GM18505 (cell line): ENCODE data around the gene PARD3B.

Source experiments
- ATAC-seq: cut with Tn5 transposase; IDR thresholded peaks from one replicate; pipeline ENCODE4 v1.9.1; 2021; ENCODE audit not compliant: unreplicated experiment
- POLR2A ChIP-seq: IDR thresholded peaks from 4 replicates; pipeline ENCODE4 v1.6.1; 2011; ENCODE audit warnings: borderline replicate concordance; ENCODE audit not compliant: insufficient read depth, insufficient read length; ENCODE audit errors: extremely low read depth

The PARD3B gene

DNA sequence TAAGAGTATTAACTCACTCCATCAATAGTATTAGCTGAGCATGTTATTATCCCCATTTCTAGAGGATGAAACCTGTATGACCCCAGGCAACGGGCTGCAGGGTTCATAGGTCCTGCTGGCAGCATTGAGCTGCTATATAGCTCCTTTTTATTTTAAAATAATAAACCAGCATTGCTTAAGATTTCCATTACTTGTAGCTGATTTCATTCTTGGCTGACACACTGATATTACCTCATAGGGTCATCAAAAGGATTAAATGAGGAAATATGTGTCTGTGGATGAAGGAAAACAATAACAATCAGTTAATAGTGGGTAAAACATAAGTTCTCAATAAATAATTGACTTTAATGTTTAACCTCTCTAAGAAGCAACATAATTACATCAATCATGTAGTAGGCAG lies 1088.7 kb downstream of the PARD3B start:
- no peak for ATAC-seq
- no peak for TF ChIP-seq POLR2A

DNA sequence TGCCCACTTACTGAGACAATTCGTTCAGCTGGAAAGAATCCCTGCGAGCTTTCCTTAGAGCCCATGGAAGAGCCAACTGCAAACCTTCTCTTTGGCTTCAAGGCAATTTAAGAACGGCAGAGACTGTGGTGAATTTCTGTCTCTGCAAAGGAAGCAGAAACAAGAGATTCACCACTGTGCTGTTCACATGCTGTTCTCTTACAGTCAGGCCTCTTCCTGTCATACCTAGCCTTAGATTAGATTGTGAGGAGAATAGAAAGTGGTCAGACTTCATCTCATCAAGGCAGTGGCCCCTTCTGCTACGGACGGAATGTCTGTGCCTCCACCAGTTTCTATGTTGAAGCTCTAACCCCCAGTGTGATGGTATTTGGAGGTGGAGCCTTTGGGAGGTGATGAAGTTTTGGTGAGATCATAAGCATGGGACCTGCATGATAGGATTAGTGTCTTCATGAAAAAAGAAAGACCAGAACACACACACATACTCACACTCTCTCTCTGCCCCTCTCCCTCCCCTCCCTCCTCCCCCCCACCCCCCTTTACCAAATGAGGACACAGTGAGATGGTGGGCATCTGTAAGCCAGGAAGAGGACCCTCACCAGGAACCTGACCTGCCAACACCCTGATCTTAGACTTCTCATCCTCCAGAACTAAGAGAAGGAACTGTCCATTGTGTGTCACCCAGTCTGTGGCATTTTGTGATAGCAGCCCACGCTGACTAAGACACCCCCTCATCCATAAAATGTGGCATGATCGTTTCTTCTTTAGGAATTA lies 1091.5 kb downstream of the PARD3B start:
- TF ChIP-seq POLR2A: no peak

DNA sequence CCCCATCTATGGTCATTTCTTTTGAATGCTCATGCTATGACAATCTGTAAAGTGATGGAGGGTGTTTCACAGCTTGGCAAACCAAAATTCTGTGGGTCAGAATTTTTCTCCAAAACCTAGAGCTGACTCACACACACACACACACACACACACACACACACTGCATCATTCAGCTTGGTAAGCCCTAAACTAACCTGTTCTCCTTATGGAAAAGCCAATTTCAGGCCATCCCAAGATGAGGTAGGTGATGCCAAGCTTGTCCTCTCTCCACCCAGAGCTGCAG lies 1092.0 kb downstream of the PARD3B start:
- ATAC-seq: no peak
- TF ChIP-seq POLR2A: no peak

More for the DNA sequence above, 1091.5 kb downstream of the PARD3B start:
- no peak for ATAC-seq

DNA sequence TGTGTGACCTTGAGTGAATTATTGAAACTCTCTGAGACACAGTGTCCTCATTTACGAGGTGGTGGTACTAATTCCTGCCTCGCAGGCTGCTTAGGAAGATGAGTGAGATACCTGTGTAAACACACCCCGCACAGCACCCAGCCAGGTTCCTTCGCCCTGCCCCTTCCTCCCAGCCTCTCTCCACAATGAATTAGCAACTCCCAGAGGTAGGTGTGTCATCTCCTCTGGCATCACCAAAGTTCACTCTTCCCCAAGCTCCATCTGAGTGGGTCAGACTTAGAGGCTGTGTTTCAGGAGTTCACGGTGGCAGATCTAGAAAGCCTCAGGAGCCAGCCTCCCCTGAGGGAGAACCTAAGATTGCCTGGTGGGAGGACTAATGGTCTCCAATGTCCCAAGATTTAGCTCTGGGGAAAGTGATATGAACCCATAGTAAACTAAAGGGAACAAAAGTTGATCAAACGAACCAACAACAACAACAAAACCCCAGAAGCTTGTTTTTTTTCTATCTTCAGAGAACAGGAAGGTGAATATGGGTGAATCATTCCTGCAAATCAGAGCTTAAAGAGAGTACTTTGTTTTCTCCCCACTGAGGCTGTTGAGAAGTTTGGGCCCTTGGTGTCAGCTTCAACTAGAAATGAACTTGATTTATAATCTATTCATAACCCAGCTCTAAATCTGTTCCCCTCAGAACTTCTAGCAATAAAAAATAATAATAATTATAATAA lies 1092.7 kb downstream of the PARD3B start:
- ATAC-seq: no peak
- TF ChIP-seq POLR2A: no peak

DNA sequence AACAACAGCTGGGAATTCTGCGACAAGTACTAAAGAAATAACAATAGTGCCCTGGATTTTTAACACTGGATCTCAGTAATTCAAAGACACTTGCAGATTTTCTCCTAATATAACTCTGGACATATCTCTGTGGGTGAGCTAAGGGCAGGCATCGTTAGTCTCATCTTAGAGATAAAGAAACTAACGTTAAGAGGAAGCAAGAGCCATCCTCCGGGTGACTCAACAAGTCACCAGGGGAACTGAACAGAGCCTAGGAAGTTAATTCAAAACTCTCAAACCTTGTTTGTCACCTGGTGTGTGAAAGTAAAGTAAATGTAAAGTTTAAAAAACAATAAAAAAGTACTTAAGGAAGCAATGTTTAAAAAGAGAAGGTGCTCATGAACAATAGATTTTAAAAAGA lies 1095.4 kb downstream of the PARD3B start:
- ATAC-seq: no peak
- TF ChIP-seq POLR2A: no peak

DNA sequence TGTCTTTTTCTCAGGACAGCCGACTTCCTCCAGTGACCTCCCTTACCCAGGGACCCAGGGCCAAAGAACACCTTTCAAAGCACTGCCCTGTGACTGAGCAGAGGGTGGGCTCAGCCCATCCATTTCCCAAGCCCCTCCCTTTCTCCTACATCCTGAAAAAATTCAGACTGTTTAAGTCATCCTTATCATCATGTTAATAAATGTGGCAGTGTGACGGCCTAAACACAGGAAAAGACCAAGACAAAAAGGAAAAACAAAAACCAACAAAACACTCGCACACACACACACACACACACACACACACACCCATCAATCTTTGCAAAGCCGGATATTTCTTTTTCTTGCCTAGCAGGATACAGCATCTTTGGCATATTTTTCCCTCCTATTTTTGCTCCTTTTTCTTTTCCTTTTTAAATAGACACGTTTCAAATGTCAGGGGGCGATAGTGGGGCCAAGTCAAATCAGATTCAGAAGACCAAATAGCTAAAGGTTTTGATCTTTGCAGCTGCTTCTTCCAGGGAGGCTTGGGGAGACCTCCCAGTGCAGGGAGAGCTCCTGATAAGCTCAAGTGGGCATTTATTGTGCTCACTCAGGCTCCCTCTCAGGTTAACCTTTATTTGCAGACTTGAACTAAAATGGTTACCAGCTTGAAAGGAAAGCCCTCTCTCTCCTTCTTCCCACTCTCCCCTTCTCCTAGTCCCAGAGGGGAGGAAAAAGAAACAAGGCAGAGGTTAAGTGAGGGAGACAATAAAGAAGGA lies 1097.5 kb downstream of the PARD3B start:
- no peak for ATAC-seq

DNA sequence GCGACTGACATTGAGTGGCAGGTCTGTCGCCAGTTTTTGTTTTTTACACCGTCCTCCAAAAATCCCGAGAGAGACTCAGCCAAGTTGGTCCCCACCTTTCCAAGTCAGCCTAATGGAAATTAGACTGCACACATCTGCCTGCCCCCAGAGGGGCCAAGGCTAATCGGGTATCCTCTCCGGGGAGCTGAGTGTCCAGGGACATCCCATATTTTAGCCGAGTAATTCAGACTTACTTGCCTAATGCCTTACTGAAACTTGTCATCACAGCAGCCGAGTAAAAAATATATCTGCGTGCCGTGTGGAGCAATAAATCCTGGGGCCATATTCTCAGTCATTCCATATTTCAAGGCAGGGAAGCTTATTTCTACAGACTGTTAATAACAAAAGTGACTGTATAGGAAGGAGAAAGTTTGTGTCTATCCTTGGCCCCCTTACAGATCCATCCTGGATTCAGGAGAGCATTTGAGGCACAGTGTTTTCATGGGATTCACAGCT lies 1098.2 kb downstream of the PARD3B start:
- no peak for TF ChIP-seq POLR2A
- no peak for ATAC-seq

More for the DNA sequence above, 1097.5 kb downstream of the PARD3B start:
- no peak for TF ChIP-seq POLR2A

DNA sequence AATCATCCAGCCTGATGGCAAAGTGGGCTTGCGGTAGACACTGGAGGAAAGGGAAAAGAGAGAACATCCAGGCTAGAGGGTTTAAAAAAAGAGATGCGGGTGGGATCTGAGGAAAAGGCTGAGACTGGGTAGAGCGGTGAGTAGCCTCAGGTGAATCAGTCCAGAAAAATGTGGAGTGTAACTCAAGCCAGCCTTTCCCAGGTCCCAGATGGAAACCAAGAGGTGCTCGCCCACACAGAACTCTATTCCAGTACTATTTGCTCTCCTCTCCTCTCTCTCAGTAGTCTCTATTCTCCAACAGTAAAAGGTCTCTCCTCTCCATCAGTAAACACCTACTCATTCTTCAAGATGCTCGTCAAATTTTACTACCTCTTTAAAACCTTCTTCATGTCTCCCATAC lies 1098.7 kb downstream of the PARD3B start:
- TF ChIP-seq POLR2A: no peak
- ATAC-seq: no peak

DNA sequence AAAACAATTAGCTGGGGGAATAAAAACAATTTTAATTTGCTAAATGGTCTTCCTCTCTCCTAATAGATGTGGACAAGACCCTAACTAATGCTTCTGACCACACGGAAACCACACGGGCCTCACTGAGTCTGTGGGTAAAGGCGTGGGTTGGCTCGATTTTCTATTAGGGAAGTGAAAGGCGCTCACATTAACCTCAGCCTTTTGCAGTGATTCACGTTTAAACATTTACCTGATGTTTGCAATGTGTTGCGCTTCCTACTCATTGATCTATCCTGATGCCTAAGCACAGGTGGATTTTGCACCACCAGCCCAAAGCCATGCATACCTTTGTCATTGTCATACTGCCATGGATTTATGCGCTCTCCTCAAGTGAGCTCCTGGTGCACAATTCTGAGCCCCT lies 1101.4 kb downstream of the PARD3B start:
- TF ChIP-seq POLR2A: no peak
- peak; percentile 98 for ATAC-seq

DNA sequence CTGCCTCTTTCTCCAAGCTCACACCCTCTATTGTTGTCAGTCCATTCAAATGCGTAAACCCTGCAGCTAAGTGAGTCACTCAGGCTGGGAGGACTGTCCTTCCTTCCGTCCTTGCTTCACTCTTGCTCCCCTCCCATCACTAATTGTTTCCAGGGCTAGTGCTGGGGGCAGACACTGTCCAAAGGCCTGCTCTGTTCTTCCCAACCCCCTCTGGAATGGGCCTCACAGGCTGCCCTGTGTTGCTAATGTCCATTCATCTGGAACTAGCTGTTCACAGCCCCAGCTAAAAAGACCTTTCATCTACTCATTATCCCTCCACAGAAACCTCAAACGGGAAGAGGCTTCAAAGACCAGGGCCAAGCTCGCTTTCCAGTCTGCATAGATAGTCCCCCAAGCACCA lies 1105.2 kb downstream of the PARD3B start:
- no peak for TF ChIP-seq POLR2A
- no peak for ATAC-seq

DNA sequence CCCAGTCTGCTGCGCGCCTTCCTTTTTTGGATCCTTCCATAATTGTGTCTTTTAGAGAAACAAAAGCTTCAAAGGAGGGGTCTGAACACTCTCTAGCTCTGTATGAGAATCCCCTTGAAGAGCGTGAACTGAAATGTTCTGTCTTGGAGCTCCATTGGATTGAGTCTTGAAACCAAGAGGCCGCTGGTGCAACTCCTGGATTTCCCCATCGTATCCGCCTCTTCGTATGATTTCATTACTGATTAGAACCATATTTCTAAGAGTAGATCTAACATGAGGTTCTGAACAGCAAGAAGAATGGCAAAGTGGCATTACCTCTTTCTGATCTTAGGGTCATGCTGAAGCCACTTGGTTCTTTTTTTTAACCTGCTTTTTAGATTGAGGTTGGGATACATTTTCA lies 1105.7 kb downstream of the PARD3B start:
- TF ChIP-seq POLR2A: no peak
- no peak for ATAC-seq

DNA sequence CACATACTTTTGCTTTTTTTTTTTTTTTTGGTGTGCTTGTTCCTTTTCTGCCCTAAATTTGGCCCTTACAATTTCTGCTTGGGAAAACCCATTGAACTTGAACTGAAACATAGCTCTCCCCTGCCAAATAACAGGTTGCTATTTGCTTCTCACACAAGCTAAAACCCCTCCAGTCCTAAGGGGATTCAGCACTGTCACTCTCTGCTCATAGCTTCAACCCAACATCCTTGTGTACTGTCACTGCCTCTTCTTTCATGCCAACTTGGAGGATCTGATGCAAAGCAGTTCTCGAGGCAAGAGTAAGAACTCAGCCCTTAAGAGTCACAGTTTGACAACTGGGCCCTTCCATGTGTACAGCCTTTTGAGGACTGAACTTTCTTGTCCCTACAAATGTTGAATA lies 1106.4 kb downstream of the PARD3B start:
- TF ChIP-seq POLR2A: no peak
- ATAC-seq: no peak

DNA sequence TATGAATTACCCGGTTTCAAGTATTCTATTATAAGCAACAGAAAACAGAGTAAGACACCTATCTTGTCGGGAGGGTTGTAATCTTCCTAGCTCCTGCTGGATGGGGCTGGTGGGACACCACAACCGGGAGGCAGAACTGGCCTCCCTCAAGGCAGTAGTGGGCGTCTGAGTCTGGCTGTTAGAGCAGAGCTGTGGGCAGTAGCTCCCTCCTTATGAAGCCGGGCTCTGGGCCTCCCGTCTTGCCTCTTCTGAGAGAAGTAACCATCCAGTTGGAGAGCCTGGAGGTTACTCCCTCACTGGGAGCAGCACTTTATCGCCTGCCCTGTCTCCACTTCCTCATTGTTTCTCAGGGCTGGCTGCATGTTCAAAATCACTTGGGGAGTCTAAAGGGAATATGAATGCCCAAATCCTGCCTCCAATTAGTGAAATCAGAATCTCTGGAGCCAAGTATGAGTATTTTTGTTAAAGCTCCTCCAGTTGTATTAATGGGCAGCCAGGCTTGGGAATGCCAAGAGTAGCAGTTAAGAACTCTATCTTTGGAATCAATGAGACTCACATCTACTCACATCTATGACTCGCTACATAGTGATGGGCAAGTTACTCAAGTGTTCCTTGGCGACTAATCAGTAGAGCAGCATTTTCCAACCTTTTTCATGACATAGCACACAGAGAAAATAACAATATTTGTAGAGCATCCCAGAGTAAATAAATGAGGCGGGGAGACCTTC lies 1109.8 kb downstream of the PARD3B start:
- no peak for ATAC-seq
- no peak for TF ChIP-seq POLR2A
